ENCODE data around the gene TNS1. TPM values are rescaled to one million over a fixed set of nuclear protein-coding genes. Genes with fewer than 3 reads are reported as not detected.

TNS1 gene
- total RNA-seq, 1 donor from 2014 or later: 196 TPM

- no peak for DNase-seq
Measured at GRCh38 chr2:217848351-217848957, 154.3 kb downstream of the TNS1 start.

- DNase-seq: no peak
Measured at GRCh38 chr2:217847552-217848350, 155.0 kb downstream of the TNS1 start.

- DNase-seq: no peak
Measured at GRCh38 chr2:217847115-217847514, 155.7 kb downstream of the TNS1 start.

GRCh38 chr2:217846321-217846743 lies 156.5 kb downstream of the TNS1 start:
- DNase-seq: peak; percentile 68

- DNase-seq: no peak
Measured at GRCh38 chr2:217845301-217845700, 157.5 kb downstream of the TNS1 start.

- no peak for DNase-seq
Measured at GRCh38 chr2:217844696-217845095, 158.1 kb downstream of the TNS1 start.

GRCh38 chr2:217843324-217843723 lies 159.5 kb downstream of the TNS1 start:
- DNase-seq: no peak

- no peak for DNase-seq
Measured at GRCh38 chr2:217842017-217842416, 160.8 kb downstream of the TNS1 start.

- no peak for DNase-seq
Measured at GRCh38 chr2:217840522-217840921, 162.3 kb downstream of the TNS1 start.

- DNase-seq: no peak
Measured at GRCh38 chr2:217839750-217840107, 163.1 kb downstream of the TNS1 start.

GRCh38 chr2:217839073-217839749 lies 163.6 kb downstream of the TNS1 start:
- no peak for DNase-seq

- peak; percentile 36 for DNase-seq
Measured at GRCh38 chr2:217838409-217838831, 164.4 kb downstream of the TNS1 start.

GRCh38 chr2:217837530-217837929 lies 165.3 kb downstream of the TNS1 start:
- DNase-seq: no peak

GRCh38 chr2:217836901-217837491 lies 165.8 kb downstream of the TNS1 start:
- peak; percentile 74 for DNase-seq

GRCh38 chr2:217835931-217836891 lies 166.6 kb downstream of the TNS1 start:
- DNase-seq: peak; percentile 93

GRCh38 chr2:217834744-217835513 lies 167.9 kb downstream of the TNS1 start:
- no peak for DNase-seq

GRCh38 chr2:217834057-217834620 lies 168.7 kb downstream of the TNS1 start:
- DNase-seq: no peak

- no peak for DNase-seq
Measured at GRCh38 chr2:217833439-217833838, 169.4 kb downstream of the TNS1 start.

- no peak for DNase-seq
Measured at GRCh38 chr2:217832987-217833386, 169.8 kb downstream of the TNS1 start.

GRCh38 chr2:217832115-217832514 lies 170.7 kb downstream of the TNS1 start:
- DNase-seq: no peak

GRCh38 chr2:217831306-217831705 lies 171.5 kb downstream of the TNS1 start:
- DNase-seq: no peak

Measured in tongue (tissue), 2 donors.